22Rv1 (cell line): ENCODE data around the gene CCDC92.

ENCODE experiments used
- ZFX ChIP-seq: fragments of 450-650 bp; IDR thresholded peaks from 2 replicates; pipeline ENCODE4 v1.6.1; 2017; ENCODE audit warnings: antibody characterized with exemption, borderline replicate concordance
- TF ChIP-seq, protein P1 (sequence below): fragments of 450-650 bp; IDR thresholded peaks from 2 replicates; pipeline ENCODE4 v1.5.1; 2017; ENCODE audit warnings: mild to moderate bottlenecking

DNA sequence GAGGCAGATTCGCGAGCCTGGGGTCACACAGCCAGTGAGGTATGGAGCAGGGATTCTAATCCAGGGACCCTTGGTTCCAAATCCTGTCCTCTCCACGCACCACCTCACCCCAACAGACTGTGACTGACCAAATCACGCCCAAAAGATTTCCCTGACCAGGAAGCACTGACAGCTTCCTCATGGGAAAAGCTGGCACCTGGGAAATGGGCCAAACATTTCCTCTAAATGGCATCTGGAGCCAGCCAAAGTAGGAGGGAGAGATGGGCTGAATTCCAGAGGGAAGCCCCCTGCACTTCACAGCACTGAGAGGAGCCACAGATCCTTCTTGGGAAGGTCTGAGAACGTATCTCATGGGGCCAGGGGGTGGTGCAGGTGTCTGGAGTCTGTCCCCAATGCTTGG lies 28.8 kb downstream of the CCDC92 start:
- TF ChIP-seq, protein P1, sequence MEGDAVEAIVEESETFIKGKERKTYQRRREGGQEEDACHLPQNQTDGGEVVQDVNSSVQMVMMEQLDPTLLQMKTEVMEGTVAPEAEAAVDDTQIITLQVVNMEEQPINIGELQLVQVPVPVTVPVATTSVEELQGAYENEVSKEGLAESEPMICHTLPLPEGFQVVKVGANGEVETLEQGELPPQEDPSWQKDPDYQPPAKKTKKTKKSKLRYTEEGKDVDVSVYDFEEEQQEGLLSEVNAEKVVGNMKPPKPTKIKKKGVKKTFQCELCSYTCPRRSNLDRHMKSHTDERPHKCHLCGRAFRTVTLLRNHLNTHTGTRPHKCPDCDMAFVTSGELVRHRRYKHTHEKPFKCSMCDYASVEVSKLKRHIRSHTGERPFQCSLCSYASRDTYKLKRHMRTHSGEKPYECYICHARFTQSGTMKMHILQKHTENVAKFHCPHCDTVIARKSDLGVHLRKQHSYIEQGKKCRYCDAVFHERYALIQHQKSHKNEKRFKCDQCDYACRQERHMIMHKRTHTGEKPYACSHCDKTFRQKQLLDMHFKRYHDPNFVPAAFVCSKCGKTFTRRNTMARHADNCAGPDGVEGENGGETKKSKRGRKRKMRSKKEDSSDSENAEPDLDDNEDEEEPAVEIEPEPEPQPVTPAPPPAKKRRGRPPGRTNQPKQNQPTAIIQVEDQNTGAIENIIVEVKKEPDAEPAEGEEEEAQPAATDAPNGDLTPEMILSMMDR = no peak
- no peak for TF ChIP-seq ZFX
